Skeletal muscle cell (primary cell): Measurements from ENCODE around the gene PREX1.

Experiments
- DNase-seq: peaks from one replicate; pipeline ENCODE4 v3.0.0-alpha.2; 2010; ENCODE audit warnings: low read depth
- H3K4me3 ChIP-seq: 2 replicates; pipeline ENCODE4 v1.5.1; 2011; ENCODE audit warnings: low read depth, mild to moderate bottlenecking, control low read depth, low read length, moderate library complexity

PREX1 gene

DNA sequence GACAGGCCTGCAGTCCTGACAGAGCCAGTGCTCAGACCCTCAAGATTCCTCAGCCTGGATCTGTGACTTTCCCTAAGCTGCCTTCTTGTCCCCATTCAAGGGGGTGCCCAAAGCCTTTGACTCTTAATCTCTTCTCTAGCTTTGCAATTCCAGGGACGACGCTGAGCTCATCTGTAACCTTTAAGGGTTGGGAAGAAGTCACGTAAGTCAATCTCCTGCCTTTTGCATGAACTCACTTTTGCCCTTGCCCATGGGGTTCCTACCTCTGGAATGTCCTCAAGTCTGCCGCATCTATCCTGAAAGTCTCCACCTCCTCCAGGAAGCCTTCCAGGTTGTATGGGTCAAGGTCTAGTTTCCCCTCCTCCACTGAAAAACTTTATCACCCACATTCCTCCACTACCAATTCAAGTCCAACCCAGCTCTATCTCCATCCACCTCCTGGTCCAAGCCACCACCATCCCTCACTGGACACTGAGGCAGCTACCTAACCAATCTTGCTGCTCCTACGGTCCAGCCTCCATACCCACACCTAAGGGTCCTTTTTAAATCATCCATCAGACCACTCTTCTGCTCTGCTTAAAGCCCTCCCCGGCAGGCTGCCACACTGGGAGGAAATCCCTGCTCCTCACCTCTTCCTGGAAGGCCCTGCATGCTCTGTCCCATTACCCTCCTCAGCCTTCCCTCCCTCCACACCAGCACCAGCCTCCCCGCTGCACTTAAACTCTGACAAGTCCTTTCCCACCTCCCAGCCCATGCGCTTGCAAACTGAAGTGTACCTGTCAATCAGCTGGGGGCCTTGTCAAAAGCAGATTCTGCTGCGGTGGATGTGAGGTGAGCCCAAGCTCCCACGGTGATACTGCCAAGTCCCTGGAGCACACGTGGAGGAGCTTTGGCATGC is 29.7 kb downstream of the PREX1 start:
- H3K4me3 ChIP-seq: no peak overlapping the region
- no peak for DNase-seq

DNA sequence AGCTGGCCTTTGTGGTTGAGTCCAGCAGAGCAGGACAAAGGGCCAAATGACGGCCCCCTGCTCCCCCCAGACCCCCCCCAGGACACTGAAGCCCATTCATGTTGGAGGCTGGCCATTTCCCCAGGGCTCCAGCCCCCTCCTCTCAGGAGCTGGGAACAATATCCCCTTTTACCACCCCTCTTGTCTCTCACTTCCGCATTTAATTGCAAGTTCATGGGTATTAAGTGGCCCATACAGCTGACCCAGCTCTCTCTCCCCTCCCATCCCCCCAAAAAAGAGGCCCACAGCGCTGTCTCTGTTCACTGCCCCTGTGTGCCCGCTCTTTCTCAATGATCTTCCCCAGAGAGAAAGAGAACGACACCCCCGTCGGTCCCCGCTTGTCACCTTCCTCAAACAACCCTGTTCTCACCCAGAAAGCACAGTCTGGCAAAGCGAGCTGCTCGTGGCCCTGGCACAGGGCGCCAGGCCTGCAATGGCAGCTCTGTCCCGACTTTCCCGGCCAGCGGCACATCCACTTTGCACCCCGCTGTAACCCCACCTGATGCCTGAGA is 30.4 kb downstream of the PREX1 start:
- H3K4me3 ChIP-seq: no peak overlapping the region
- DNase-seq: no peak

DNA sequence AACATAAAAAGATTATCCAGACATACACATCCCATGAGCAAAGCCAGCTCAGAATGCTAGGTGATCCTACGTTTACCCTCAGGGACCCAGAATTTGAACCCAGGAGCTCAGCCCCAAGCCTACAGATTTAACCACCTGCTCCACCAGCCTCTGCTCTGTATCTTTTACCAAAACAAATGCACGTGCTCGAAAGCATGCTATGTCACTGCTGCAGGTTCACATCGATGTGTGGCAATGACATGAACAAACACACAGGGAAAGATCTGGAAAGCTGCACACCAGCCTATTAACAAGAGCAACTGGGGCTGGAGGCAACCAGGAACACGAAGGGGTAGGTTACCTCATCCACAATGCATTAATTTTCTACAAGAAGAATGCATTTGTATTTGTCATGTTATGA is 32.1 kb downstream of the PREX1 start:
- H3K4me3 ChIP-seq: no peak overlapping the region
- DNase-seq: no peak

DNA sequence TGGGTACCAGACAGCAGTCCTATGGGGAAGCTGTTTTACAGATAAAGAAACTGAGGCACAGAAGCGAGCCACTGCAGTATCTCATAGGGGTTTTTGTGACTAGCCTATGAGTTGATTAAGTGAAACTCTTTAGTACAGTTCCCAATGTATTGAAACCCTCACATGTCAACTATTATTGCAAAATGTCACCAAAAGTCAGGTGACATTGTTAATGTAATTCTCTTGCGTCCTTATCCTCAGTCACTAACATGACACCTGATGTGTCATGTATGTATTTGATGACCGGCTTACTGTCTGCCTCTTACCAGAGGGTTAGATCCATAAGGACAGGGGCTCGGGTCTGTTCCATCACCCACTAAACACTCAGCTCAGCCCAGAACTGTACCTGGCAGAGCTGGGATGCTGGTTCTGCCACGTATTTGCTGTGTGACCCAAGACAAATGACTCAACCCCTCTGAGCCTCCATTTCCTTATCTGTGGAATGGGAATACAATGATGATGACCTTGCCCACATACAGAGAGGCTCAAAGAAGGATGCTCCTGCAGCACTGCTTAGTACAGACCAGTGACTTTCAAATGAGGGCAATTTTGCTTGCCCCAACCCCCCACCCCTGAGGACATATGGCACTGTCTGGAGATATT is 32.9 kb downstream of the PREX1 start:
- DNase-seq: no peak
- H3K4me3 ChIP-seq: no peak overlapping the region

DNA sequence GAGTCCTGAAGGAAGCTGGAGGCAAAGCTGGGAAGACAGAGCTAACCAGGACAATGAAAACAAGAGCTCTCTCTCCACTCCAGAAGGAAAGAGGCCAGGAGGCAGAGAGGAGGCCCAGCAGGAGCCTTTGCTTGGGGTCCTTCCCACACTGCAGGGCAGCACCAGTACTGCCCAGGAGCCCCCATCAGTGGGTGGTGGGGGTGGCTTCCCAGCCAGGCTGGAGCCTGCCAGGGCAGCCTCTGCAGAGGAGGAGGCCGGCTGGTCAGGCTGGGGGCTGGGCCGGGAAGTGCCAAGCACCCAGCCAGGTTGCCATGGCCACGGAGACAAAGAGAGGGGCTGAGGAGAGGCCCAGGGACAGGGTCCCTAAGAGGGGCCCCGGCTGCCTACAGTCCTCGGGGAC is 33.4 kb downstream of the PREX1 start:
- H3K4me3 ChIP-seq: no peak overlapping the region
- no peak for DNase-seq

DNA sequence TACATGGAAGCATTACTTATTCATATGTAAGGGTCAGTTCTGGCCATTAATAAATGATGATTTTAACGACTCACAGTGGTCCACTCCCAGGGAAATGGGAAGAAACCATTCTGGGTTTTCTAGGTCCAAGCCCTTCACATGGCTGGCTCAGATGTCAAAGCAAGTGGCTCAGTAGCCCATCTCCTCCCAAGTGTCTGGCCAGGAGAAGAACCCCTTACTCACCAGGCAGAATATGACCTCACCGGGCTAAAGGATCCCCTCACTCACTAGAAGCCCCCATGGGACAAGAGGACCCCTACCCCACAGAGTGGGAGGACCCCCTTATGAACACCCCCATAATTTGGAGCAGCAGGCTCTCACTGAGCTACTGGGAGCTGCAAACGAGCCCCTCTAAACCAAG is 34.0 kb downstream of the PREX1 start:
- no peak for DNase-seq

DNA sequence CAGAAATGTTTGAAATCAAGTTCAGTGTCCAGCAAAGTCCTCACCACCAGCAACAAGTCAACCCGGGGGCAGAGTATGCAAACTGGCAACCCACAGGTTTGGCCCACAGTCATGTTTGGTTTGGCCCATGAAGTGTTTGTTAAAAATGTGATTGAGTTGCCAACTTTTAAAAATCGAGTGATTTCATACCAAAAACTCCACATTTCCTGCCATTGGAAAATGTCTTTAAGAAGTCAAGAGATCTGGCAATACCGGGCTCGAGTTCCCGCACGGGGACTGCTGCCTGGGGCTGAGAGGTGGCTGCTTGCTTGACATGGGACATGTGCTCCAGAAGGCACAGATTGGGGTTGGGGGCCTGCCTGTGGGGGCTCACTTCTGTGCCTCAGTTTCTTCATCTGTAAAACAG is 36.1 kb downstream of the PREX1 start:
- no peak for DNase-seq
- no peak overlapping the region for H3K4me3 ChIP-seq

More for the DNA sequence above, 34.0 kb downstream of the PREX1 start:
- H3K4me3 ChIP-seq: no peak overlapping the region

DNA sequence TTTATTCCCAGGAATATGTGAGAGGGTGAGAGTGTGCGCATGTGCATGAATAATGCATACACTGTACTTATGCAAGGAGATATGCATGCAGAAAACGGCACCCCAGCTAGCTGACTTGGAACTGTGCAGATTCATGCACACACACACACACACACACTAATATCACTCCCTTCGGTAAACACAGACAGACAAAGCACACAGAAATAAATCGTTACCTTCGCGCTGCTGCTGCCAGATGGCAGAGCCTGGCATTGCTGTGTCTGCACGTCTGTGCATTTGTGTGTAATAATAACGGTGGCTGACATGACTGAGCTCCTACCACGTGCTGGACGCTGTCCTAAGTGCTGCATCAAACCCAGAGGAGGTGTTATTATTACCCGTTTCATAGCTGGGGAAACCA is 36.8 kb downstream of the PREX1 start:
- H3K4me3 ChIP-seq: no peak overlapping the region
- no peak for DNase-seq

DNA sequence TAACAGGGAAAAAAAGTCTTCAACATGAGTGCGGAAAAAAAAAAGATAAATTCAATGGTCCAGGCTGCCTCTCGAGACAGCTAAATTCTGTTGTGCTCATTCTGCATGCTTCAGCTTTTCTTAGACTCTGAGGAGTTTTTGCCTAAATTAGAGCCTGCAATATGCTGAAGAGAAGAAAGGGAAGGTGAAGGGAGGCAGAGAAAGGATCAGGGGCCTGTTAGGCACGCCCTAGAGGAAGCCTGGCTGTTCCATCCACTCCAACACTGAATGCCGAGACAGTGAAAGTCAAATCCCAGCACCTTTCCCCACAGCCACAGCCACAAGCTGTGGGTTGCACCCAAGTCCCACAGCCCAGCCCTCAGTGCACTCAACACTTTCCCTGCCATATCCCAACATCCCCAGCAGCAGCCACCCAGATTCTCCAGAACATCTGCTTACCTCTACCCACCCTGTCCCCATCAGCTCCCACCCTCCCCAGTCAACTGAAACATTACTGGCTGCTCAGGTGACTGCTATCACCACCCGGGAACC is 37.3 kb downstream of the PREX1 start:
- H3K4me3 ChIP-seq: no peak overlapping the region
- no peak for DNase-seq

DNA sequence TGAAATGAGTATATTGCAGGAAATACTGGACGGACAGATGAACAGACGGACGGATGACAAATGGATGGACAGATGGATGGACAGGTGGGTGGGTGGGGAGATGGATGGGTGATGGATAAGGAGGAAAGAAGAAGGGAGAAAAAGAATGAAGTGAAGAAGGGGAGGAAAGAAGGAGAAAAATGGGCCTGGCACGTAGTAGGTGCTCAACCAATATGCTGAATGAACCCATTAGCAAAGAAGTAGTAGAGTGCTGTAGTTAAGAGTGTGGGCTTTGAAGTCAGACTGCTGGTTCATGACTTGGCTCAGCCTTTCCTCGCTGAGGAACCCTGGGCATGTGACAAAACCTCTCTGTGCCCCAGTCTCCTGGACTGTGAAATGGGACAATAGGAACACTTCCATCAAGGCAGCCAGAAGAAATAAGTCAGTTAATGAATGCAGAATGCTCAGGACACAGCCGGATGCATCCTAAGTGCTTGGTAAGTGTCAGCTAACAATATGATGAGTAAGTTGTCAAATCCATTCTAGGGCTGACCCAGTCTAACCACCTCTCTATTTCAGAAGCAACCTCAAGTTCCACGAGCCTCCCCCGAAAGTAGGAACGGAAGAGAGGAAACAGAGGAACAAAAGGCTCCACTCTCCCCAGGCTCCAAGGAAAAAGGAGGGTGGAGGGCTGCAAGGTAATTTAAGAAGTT is 37.9 kb downstream of the PREX1 start:
- no peak overlapping the region for H3K4me3 ChIP-seq
- DNase-seq: no peak

DNA sequence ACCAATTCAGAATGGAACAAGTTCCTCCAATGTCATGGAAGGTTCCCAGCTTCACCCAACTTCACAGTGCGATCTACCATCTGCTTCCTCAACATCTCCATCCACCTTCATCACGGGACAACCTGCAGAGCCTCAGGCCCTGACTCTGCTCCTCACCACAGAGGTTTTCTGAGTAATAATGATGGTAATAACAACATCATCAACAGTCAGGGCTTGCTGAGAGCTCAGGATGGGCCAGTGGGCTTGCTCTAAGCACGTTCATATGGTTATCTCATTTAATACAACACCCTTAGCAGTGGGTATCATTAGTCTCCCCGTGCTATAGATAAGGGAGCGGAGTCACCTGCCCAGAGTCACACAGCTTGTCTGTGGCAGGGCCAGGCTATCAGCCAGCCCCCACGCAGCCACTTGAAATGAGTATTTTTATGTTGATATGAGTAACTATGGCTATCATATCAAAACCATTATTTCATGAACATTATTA is 38.6 kb downstream of the PREX1 start:
- no peak for DNase-seq
- no peak overlapping the region for H3K4me3 ChIP-seq

DNA sequence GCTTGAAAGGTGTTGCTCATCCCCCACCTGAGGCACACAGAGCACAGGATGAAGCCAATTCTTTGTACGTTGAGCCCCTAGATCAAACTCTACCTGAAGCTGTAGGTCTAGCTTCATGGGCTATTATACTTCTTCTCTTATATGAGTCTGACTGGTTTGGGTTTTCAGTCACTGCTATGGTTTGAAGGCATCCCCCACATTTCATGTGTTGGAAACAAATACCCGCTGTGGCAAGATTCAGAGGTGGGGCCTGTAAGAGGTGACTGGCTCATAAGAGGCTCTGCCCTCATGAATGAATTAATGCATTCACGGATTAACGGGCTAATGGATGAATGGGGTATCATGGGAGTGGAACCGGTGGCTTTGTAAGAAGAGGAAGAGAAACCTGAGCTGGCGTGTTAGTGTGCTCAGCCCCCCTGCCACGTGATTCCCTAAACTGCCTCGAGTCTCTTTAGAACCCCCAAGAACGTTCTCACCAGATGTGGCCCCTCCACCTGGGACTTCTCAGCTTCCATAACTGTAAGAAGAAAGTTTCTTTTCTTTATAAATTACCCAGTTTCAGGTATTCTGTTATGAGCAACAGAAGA is 39.2 kb downstream of the PREX1 start:
- no peak for DNase-seq
- no peak overlapping the region for H3K4me3 ChIP-seq

DNA sequence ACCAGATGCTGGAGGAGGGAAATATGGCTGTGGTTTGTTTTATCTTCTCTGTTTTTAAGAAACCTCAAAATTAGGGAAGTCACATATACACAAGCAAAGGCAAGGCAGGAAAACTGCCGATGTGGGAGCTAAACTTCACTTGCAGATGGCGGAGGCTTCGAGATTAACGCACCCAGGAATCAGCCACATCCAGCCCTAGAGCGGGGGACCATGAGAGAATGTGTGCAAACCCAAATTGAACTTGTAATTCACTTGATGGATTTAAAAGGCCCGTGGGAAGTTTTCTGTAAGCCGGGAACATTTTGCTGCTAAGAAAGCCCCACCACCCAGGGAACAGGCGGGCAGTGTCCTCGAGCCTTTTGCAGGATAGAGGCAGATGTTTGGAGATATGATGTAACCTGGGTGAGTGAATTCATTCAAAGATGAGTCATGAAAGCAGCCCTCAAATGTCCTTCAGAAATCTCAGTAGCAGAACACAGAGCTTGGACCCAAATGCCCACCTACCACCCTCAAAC is 39.9 kb downstream of the PREX1 start:
- no peak overlapping the region for H3K4me3 ChIP-seq
- peak; percentile 71 for DNase-seq

DNA sequence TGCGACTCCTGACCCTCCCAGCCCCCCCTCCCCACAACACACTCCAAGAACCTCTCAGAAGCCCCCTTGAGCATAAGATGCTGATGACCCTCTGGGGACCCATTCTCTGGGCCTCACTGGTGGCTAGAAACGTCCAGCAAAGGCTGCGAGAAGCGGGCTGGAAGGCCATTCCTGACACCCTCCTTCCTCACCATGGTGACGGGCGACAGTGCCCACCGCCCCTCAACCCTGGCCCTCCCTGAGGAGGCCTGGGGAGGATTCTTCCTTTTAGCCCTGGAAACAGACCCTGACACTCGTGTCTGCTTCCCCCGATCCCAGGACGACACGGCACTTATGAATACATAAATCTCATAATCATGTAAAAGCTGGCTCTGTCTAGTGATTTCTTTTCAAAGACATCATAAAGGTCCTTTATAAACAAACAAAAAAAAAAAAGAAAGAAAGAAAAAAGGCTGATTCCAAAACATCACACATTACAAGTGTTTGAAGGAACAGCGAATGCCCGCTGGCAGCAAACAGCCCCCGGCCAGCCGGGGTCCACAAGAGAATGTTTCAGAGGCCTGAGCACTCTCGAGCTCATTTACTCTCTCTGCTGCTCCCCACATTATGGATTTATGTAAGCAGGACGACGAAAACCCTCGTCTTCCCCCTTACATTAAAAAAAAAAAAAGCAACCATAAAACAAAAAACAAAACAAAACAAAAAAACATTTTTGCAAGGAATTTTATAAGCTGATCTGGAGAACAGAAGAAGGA is 40.7 kb downstream of the PREX1 start:
- no peak overlapping the region for H3K4me3 ChIP-seq
- no peak for DNase-seq

DNA sequence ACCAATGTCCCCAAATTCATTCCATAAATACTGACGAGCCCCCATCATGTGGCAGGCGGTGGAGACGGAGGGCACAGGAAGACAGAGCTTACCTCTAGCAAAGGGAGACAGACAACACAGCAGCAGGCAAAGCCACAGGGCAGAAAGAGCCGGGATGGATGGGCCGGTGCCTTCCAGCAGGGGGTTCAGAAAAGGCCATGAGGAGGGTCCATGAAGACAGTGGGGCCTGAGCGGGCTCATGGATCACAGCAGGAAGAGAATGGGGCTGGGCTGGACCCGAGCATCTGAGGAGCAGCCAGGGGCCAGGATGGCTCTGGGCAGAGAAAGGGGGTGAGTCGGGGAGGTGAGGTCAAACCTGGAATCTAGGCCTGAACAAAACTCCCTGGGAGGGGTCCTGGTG is 42.0 kb downstream of the PREX1 start:
- no peak for DNase-seq
- no peak overlapping the region for H3K4me3 ChIP-seq

DNA sequence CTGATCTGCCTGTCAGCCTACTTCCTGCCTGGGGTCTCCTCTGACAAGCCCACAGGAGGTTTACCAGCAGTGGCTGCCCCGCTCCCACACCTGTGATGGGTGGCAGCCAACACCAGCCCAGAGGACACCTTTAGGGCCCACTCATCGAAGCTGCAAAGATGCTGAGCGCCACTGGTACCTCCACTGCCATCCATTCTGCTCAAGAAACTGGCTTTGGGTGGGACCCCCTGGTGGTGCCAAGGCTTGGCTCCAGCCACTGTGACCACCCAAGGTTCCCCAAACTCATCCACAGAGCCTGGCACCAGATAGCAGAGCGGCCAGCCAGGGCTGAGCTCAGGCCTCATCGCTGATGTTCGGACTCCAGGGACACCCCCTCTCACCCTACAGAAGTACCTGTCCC is 42.5 kb downstream of the PREX1 start:
- H3K4me3 ChIP-seq: no peak overlapping the region
- no peak for DNase-seq

DNA sequence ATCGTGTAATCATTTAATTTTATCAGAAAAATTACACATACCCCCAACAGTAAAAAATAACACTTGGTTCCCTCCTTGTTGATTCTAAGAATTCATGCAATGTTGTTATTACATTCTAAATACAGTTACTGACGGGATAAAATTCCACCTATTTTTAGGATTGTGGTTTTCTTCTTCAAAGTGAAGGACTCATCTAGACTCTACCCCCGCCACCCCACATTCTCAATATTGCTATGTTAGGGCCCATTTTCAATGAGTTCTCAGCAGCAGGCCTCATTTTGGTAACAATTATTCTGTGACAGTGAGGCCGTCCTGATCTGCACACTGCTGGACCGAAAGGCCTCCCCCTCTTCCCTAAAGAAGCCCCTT is 43.5 kb downstream of the PREX1 start:
- no peak for DNase-seq
- no peak overlapping the region for H3K4me3 ChIP-seq

DNA sequence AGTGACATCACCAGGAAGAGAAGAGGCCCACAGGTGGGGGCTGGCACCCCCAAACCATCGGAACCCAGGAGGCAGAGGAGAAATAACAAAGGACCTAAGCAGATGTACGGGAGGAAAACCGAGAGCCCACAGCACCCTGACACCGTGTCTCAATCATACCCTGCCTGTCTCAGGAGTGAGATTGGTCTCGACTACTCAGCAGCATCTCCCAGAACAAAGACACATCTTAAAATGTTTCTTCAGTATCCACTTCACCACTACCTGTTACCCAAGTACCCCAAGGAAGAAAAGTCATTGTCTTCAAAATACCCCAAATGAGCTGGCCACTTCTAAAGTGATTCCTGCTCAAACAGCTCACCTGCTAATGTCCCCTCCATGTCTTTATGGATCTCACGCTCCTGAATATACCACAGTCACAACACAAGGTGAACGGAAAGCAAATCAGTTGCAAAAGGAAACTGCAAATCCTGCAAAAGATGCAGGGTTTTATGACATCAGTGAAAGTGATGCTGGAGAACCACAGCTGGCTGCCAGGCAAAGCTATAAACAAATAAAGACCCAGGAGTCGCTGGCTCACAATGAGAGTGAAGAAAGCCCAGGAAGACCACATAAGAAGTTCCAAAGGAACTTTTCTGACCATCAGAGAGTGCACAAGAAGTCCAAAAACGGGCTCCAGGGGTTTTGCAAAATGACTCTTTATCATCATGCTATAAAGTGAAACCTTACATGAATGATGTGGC is 44.1 kb downstream of the PREX1 start:
- DNase-seq: no peak
- no peak overlapping the region for H3K4me3 ChIP-seq
